ENCODE data around the gene PRODH. TPM values are rescaled to one million over a fixed set of nuclear protein-coding genes. Genes with fewer than 3 reads are reported as not detected.
A peak's percentile ranks its signal among the peaks of the same experiment; 100 is the strongest.
"Not testable (repeated sequence)": the region's sequence is repeated elsewhere in the genome, so short reads cannot be mapped to it uniquely, and the experiment has no call there.

The PRODH gene
- polyA plus RNA-seq, 12 donors: 2.2 to 32.7 (median 6.8) TPM; not detected in 1

DNA sequence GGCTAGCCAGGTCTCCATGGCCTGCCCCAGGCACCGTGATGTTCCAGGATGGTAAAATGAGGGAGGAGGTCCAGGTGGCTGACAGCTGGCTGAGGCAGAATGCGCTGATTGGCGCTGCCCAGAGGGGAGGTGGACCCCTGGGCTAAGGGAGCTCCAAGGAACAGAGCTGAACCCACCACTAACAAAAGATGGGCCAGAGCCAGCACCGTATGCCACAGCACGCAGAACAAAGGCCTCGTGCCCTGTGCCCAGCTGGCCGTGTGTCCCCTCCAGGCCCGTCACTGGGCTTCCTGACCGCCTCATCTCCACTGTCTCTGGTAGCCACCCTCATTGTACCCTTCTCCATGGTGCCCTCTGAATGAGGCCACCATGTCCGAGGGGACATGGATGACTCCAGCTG lies 19.6 kb upstream of the PRODH start:
- DNase-seq: no peak

DNA sequence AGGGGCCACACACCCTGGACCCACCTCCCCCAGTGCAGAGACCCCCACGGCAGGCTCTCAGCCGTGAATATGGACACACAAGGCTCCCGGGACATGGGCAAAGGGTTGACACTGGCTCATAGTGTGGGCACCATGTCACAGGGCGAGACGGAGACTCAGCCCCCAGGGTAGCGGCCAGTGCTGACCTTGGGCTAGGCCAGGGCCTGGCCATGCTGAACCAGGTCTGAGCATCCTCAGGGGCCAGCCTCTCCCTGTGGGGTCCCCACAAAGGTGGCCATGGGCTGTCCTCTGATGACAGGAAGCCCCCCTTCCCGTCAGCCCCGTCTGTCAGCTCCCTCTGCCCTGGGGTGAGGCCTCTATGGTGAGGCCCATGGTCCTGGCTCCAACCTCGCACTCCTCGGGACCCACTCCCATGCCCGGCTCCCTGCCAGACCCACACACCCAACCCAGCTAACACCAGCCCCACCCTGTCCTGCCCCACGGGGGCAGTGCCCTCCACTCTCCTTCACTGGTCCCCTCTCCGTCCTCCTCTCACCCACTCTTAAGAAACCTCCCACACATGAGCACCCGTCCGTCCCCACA lies 19.0 kb upstream of the PRODH start:
- no peak for DNase-seq

GRCh38 chr22:18954303-18954989 lies 18.4 kb upstream of the PRODH start:
- peak; percentile 54 for DNase-seq

DNA sequence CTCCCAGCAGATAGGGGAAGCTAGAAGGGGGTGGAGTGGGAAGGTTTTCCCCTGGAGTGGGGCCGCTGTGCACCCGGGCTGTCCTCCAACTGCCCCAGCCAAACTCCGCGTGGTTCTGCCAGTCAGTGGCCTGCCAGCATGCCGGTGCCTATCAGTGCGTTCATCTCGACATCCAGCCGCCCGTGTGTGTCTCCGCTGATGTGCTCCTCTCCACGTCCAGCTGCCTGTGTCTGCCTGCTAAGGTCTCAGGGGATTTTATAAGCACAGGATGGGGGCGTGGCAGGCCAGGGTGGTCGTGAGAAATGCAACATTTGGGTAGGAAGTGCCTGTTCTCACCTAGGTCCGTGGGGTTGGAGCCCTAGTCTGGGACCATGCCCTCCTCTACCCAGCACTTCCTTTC lies 17.0 kb upstream of the PRODH start:
- DNase-seq: not testable (repeated sequence)

DNA sequence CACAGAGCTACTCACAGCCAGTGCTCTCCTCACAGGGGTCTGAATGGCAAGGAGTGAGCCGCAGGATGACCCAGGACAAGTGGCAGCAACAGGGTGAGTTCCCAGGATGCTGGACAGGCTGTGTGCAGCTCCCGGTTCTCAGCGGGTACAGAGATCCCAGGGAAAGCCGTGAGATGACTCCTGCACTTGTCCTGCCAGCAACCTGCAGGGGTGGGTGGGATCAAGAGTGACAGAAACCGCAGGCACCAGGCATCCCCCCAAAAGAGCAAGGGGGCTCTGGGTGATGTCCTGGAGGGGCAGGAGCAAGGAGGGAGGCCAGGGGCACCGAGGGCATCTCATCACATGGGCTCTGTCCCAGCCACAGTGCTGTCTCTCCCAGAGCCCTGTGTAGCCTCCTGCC lies 15.9 kb upstream of the PRODH start:
- no peak for DNase-seq

DNA sequence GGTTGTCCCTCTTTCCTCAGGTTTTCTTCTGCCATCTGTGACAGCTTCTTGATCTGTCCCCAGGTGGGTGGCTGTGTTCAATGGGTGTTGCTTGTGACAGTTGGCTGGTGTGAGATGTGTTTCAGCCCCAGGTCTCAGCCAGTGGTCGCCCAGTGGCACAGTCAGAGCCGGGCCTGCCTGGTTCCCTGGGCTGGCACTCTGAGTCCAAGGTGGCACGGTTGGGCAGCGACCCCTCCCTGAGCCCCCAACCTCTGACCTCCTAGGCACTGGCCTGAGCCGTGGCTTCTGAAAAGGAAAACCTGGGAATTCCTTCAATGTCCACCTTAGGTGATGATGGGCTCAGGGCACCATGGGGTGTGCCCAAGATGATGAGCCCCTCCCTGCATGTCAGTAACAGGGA lies 14.0 kb upstream of the PRODH start:
- DNase-seq: no peak

DNA sequence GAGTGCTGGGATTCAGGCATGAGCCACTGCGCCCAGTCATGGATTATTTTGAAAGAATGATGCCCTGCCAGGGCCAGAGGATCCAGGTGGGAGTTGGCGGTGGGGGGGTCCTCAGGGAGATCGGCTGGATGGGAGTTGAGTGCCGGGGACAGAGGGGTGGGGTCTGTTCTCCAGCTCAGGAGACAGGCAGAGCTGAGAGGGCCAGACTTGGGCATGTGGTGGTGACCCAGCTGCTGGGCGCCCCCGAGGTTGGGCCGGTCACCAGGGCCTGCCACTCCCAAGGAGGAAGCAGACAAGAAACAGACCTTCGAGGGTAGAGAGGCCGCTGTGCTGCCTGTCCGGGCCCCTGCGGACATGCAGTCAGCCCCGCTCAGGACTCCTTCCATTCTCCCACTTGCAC lies 11.8 kb upstream of the PRODH start:
- DNase-seq: no peak

GRCh38 chr22:18947105-18947504 lies 11.0 kb upstream of the PRODH start:
- not testable (repeated sequence) for DNase-seq

- not testable (repeated sequence) for DNase-seq
Observed at GRCh38 chr22:18938691-18939090, 2.6 kb upstream of the PRODH start.

DNA sequence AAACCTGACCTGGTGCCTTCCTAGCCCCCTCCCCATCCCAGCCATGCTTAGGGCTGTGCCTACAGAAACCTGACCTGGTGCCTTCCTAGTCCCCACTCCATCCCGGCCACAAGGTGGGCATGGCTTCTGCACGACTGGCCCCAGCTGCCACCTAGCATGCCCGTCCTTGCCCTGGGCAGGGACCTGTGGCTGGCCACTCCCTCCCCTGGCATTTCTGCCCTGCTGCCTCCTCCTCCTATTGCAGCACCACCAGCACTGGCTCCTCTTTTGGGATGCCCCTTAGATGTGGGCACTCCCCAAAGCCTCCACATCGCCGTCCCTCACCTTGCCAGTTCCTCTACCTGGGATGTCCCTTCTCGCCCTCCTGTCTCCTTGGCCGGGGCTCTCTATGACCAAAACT lies 1.4 kb downstream of the PRODH start:
- not testable (repeated sequence) for DNase-seq

DNA sequence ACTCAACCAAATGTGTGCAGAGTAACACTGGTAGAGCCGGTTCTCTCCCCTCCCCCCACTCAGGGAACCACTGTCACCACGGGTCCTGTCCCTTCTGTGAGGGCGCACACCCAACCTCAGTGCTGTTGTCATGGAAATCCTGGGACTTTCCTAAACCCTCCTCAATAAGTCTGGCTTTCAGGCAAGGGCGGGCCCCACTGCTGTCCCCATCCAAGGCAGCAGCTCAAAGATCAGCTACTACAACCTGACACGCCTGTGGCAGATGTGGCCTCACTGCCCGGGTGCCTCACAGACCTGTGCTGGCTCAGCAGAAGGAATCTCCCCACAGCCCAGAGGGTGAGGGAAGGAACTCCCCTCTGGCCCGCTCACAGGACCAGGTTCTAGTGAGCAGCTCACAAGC lies 2.2 kb downstream of the PRODH start:
- no peak for DNase-seq

DNA sequence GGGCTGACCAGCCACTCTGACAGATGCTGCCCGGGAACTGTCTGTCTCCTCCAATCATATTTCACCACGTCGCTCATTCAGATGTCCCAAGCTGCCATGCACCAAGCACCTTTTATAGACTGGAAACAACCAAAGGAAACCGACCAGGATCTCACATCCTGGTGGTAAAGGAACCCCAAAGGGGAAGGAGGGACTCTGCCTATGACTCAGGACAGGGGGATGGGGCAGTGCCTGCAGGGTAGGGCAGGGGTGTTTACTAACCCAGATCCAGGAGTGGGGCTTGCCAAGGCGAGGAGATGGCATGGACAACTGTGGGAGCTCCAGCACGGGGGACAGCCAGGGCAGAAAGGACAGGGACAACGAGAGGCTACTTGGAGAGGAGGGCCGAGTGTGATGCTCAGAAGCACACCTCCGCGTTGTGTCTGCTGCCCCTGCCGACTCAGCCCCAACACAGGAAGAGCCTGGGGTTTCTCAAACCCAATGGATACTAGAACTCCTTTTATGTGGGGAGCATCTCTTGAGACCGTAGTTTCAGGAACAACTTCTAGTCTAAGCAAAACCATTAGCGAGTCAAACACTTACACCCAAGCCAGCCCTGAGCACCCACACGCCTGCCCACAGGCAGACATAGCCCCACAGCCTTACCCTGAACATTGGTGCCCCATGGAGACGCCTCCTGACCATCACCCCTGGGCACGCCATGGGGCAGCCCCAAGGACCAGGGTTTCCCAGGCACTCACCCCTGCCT lies 4.0 kb downstream of the PRODH start:
- DNase-seq: no peak

DNA sequence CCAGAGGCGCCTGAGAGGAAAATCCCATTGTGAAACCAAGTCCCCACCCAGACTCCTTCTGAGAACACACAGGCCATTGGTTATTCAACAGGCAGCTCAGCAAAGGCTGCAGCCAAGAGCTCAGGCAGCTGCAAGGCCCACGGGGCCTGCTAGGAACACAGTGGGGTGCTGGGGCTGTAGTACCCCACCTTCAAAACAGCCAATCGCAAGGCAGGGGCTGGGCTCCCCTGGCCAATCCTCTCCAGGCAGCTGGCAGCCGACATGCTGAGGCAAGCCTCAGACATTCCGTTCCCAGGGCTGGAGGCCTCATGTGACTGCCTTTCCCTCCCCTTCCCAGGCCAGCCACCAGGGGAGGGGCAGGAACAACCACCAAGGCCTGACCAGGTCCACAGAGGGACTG lies 6.6 kb downstream of the PRODH start:
- no peak for DNase-seq

GRCh38 chr22:18927573-18927972 lies 8.5 kb downstream of the PRODH start:
- DNase-seq: no peak

DNA sequence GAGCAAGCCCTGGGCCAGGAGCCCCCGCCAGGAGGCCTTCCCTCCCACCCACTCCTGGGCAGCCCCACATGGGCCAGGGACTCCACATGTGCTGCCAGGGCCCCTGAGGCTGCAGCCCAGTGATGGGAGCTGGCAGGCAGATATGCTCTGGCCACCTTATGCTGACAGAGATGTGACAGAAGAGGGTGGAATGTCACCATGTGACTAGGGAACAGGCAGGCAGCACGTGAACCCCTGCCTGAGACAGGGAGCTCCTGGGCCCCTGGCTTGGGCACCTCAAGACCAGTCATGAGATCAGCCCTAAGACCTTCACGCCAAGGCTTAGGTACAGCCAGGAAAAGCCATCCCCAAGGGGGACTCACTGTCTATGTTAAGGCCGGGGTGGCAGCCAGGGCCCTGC lies 9.1 kb downstream of the PRODH start:
- no peak for DNase-seq

DNA sequence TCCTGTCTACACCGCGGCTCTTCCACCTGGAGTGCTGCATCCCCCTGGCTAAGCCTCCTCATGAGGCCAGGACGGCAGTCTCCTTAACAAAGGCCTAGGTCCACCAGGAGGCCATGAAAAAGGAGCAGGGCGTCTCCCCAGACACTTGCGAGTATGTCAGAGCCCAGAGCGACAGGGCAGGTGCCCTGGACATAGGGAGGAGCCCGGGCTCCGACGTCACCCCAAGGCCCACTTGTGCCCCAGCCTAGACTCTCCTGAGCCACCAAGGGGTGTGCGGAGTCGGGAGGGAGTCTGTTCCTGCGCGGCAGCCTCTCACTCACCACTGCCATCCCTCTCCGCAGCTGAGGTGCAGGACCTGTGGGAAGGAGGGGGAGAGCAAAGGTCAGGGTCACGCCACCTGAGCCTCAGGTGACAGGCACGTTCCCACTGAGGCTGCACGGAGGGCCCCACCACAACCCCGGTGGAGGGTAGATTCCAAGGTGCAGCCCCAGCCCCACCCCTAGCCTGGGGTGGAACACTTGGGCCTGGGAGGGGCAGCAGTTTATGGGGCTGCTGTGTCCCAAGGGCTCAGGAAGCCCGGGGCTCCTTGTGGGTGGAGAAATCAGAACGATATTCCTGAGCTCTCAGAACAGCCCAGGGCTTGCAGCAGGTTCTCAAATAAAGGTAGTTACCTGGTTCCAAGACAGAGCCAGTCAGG lies 10.6 kb downstream of the PRODH start:
- DNase-seq: no peak

DNA sequence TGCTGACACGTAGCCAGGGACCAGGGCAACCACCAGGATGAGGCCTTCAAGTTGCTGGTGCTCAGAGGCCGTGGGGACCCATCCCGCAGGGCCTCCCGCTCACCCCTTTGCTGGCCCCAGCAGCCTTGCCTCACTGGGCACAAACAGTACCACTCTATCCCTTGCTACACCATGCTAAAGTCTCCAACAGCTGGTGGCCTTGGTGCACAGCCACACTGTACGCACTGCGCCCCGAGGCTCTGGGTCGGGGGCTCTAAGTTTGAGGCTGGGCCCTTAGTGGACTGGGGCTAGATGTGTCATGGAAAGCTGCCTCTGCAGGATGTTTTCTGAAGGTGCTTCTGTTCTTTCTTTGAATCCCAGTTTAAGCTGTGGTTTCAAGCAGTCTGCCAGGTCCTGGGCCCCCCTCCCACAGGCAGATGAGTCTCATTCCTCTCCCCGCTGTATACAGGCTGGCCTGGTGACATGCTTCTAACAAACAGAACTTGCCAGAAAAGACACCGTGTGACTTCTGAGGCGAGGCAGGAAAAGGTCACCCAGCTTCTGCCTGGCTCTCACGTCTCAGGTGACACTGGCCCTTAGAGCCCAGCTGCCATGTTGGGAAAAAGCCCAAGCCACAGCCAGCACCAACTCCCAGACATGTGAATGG lies 15.7 kb downstream of the PRODH start:
- DNase-seq: not testable (repeated sequence)

DNA sequence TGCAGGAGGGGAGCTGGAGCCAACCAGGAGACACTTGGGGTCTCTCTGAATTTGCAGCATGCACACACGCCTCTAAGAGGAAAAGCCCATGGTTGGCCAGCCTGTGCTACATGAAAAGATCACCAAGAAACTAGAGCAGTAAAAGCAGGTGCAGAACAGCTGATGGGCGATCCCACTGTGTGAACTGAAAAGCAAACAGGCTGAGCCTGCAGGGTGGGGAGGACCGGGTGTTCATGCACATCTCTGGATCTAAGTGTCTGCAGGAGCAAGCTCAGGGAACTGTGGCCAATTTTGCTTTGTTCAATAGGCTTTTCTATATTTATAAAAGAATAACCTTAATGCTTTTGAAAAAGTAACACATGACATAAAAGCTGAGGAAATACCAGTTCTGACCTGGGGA lies 18.3 kb downstream of the PRODH start:
- DNase-seq: not testable (repeated sequence)

DNA sequence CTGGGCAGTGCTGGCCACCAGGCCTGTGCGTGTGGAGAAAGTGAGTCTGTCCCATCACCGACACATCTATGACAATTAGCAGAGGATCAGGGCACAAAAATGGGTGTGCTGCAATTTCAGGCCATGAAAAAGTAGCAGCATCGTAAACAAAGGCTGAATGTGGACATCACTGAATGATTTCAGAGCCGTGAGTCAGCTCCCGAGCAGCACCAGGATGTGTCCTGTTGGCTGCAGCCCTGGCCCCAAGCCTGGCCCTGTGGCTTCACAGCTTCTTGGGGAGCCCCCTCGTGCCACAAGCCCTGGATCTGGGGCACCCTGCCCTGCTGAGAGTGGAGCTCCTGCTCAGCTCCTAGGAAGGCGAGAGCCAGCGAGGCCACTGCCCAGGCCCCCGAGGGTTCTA lies 20.5 kb downstream of the PRODH start:
- DNase-seq: not testable (repeated sequence)

DNA sequence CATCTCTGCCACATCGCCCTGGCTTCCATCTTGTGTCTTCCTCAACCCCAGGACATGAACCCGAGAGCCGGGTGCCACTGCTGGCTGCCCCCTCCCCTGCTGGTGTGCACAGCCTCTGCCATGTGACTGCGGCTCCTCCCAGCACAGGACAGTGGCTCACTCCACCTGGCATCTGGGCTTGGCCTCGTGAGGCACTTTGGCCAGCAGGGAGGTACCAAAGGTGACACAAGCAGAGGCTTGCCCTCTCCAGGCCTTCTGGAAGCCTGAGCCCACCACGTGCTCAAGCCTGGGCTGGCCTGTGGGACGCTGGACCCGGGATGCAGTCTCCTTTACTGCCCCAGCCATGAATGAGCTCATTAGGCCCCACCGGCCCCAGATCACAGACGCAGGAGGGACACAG lies 21.5 kb downstream of the PRODH start:
- DNase-seq: not testable (repeated sequence)

GRCh38 chr22:18912264-18912946 lies 23.7 kb downstream of the PRODH start:
- not testable (repeated sequence) for DNase-seq
